OCI-LY3 (cell line): ENCODE results near the gene KIZ.
"Not testable (repeated sequence)": the region's sequence is repeated elsewhere in the genome, so short reads cannot be mapped to it uniquely, and the experiment has no call there.

Source experiments
- H2AFZ ChIP-seq: fragments of 200-600, 300-600 bp; shearing (Covaris generic); 2 replicates; pipeline ENCODE4 v1.6.0; 2014; ENCODE audit warnings: antibody characterized with exemption, low read depth, low read length
- H3K27ac ChIP-seq: fragments of 200-600, 300-600 bp; sonication (generic); 2 replicates; pipeline ENCODE4 v1.5.1; 2014; ENCODE audit warnings: mild to moderate bottlenecking, low read length, moderate library complexity, mixed read lengths
- H3K27me3 ChIP-seq: fragments of 200-600, 300-600 bp; sonication (generic); 2 replicates; pipeline ENCODE4 v1.6.1; 2014; ENCODE audit warnings: low read depth, low read length, mixed read lengths
- H3K36me3 ChIP-seq: fragments of 200-600, 300-600 bp; sonication (generic); replicated peaks from 2 replicates; pipeline ENCODE3; 2014; ENCODE audit warnings: low read depth, low read length, mixed read lengths
- H3K4me1 ChIP-seq: fragments of 300-600, 200-600 bp; sonication (generic); 2 replicates; pipeline ENCODE4 v1.6.1; 2014; ENCODE audit warnings: low read length, mixed read lengths
- H3K4me2 ChIP-seq: fragments of 200-600, 300-600 bp; sonication (generic); 2 replicates; pipeline ENCODE4 v1.6.1; 2014; ENCODE audit warnings: low read length, mixed read lengths
- H3K4me3 ChIP-seq: fragments of 300-600, 200-600 bp; sonication (generic); 2 replicates; pipeline ENCODE4 v1.5.1; 2014; ENCODE audit warnings: antibody characterized with exemption, mild to moderate bottlenecking, low read length, moderate library complexity
- H3K79me2 ChIP-seq: fragments of 300-600, 200-600 bp; shearing (Covaris generic); 2 replicates; pipeline ENCODE4 v1.6.1; 2014; ENCODE audit warnings: mild to moderate bottlenecking, low read length, mixed read lengths
- H3K9ac ChIP-seq: fragments of 300-600, 200-600 bp; shearing (Covaris generic); 2 replicates; pipeline ENCODE4 v1.6.0; 2014; ENCODE audit warnings: mild to moderate bottlenecking, low read length, moderate library complexity
- H3K9me3 ChIP-seq: fragments of 200-600, 300-600 bp; shearing (Covaris generic); 2 replicates; pipeline ENCODE4 v1.6.1; 2014; ENCODE audit warnings: low read length, mixed read lengths; ENCODE audit not compliant: insufficient read depth
- H4K20me1 ChIP-seq: fragments of 200-600, 300-600 bp; sonication (generic); 2 replicates; pipeline ENCODE4 v1.6.1; 2016; ENCODE audit warnings: low read length, mixed read lengths; ENCODE audit not compliant: insufficient read depth
- EZH2phosphoT487 ChIP-seq: fragments of 200-600 bp; shearing (Covaris generic); IDR thresholded peaks from 2 replicates; pipeline ENCODE4 v1.6.1; 2018; ENCODE audit warnings: antibody characterized with exemption, mixed run types, low read depth
- TF ChIP-seq, protein P1 (sequence below): fragments of 200-600, 300-600 bp; sonication (generic); IDR thresholded peaks from 2 replicates; pipeline ENCODE4 v1.5.1; 2014; ENCODE audit warnings: antibody characterized with exemption, low read length, low read depth

The KIZ gene

DNA sequence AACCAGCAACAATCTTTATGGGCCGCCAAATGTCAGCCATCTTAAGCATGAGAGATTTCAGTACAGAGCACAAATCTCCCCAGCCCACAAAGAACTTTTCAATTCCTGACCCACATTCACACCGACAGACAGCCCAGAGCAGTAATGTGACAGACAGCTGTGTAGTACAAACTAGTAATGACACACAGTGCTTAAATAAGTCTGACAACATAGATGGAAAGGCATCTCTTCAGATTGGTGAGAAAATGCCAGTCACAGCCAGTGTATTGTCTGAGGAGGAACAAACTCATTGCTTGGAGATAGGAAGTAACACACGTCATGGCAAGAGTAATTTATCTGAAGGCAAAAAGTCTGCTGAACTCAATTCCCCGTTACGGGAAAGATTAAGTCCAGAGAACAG, 36.0 kb downstream of the KIZ start:
- H4K20me1 ChIP-seq: no peaks in the 10 kb centered on the region
- TF ChIP-seq, protein P1, sequence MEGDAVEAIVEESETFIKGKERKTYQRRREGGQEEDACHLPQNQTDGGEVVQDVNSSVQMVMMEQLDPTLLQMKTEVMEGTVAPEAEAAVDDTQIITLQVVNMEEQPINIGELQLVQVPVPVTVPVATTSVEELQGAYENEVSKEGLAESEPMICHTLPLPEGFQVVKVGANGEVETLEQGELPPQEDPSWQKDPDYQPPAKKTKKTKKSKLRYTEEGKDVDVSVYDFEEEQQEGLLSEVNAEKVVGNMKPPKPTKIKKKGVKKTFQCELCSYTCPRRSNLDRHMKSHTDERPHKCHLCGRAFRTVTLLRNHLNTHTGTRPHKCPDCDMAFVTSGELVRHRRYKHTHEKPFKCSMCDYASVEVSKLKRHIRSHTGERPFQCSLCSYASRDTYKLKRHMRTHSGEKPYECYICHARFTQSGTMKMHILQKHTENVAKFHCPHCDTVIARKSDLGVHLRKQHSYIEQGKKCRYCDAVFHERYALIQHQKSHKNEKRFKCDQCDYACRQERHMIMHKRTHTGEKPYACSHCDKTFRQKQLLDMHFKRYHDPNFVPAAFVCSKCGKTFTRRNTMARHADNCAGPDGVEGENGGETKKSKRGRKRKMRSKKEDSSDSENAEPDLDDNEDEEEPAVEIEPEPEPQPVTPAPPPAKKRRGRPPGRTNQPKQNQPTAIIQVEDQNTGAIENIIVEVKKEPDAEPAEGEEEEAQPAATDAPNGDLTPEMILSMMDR: no peak
- TF ChIP-seq EZH2phosphoT487: no peak
- H3K4me1 ChIP-seq: peaks cover 13% of the 10 kb centered on the region
- peaks cover 4% of the 10 kb centered on the region for H3K36me3 ChIP-seq
- H3K27me3 ChIP-seq: no peaks in the 10 kb centered on the region
- no peak overlapping the region for H3K27ac ChIP-seq
- no peak overlapping the region for H3K9ac ChIP-seq
- no peak overlapping the region for H2AFZ ChIP-seq
- no peaks in the 10 kb centered on the region for H3K9me3 ChIP-seq
- no peaks in the 10 kb centered on the region for H3K79me2 ChIP-seq
- no peak overlapping the region for H3K4me3 ChIP-seq
- H3K4me2 ChIP-seq: no peak overlapping the region

DNA sequence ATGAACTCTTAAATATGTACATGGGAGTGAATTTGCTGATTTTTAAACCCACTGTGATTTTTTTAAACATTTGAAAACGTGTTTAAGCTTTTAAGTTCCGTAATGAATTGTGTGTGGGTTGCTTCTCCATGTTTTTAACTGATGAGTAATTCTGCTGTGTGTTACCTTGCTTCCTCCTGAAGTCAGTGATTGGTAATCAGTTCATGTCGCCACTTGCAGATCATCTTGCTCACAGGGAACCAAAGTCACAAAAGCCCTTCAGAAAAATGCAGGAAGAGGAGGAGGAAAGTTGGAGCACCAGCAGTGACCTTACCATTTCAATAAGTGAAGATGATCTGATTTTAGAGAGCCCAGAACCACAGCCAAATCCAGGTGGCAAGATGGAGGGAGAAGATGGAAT, 36.7 kb downstream of the KIZ start:
- no peak overlapping the region for H3K9ac ChIP-seq
- H3K27me3 ChIP-seq: no peaks in the 10 kb centered on the region
- H3K4me3 ChIP-seq: no peak overlapping the region
- no peaks in the 10 kb centered on the region for H3K9me3 ChIP-seq
- H3K4me2 ChIP-seq: no peak overlapping the region
- H3K36me3 ChIP-seq: peaks cover 4% of the 10 kb centered on the region
- no peaks in the 10 kb centered on the region for H4K20me1 ChIP-seq
- H3K27ac ChIP-seq: no peak overlapping the region
- no peaks in the 10 kb centered on the region for H3K79me2 ChIP-seq
- peaks cover 13% of the 10 kb centered on the region for H3K4me1 ChIP-seq
- no peak overlapping the region for H2AFZ ChIP-seq
- TF ChIP-seq EZH2phosphoT487: no peak
- TF ChIP-seq, protein P1: no peak

DNA sequence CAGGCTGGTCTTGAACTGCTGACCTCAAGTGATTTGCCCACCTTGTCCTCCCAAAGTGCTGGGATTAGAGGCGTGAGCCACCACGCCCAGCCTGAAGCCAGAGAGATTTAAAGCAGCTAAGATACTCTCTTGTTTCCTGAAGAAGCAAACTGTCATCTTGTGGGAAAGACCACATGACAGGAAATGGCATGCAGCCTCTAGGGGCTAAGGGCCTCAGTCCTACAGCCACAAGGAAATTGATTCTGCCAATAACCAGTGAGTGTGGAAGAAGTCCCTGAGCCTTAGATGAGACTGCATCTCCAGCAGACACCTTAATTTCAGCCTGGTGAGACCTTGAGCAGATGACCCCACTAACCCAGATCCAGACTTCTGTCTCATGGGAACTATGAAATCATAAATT, 40.9 kb downstream of the KIZ start:
- Histone ChIP-seq H3K4me1 (no peaks in the 10 kb centered on the region), H3K4me2 (no peak overlapping the region), H3K27ac (no peak overlapping the region), H3K79me2 (no peaks in the 10 kb centered on the region), H2AFZ (no peak overlapping the region), H3K36me3 (peaks cover 3% of the 10 kb centered on the region), H4K20me1 (no peaks in the 10 kb centered on the region), H3K9me3 (no peaks in the 10 kb centered on the region), H3K27me3 (no peaks in the 10 kb centered on the region), H3K9ac (no peak overlapping the region), H3K4me3 (no peak overlapping the region)
- no peak for TF ChIP-seq EZH2phosphoT487
- TF ChIP-seq, protein P1: no peak

DNA sequence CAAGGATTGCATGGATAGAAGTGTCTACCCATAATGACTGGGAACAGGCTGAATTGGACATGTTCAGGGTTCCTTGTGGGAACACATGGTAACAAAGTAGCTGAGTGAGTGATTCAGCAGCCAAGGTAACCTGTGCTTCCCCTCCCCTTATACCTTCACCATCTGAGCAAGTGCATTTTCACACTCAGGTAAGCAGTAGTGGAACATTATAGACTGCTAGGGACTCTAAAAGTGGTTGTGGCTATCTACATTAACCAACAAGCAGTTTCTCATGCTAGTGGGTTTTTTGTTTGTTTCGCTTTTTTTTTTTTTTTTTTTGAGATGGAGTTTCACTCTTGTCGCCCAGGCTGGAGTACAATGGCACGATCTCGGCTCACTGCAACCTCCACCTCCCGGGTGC, 41.4 kb downstream of the KIZ start:
- Histone ChIP-seq H3K27me3 (no peaks in the 10 kb centered on the region), H3K9ac (no peak overlapping the region), H3K79me2 (no peaks in the 10 kb centered on the region), H3K27ac (no peak overlapping the region), H2AFZ (no peak overlapping the region), H3K4me1 (no peaks in the 10 kb centered on the region), H4K20me1 (no peaks in the 10 kb centered on the region), H3K4me2 (no peak overlapping the region), H3K9me3 (no peaks in the 10 kb centered on the region), H3K4me3 (no peak overlapping the region), H3K36me3 (no peaks in the 10 kb centered on the region)
- TF ChIP-seq EZH2phosphoT487: no peak
- TF ChIP-seq, protein P1: no peak

DNA sequence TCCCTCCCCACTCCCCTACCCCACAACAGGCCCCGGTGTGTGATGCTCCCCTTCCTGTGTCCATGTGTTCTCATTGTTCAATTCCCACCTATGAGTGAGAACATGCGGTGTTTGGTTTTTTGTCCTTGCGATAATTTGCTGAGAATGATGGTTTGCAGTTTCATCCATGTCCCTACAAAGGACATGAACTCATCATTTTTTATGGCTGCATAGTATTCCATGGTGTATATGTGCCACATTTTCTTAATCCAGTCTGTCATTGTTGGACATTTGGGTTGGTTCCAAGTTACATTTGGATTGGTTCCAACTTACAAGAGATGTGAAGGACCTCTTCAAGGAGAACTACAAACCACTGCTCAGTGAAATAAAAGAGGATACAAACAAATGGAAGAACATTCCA, 42.2 kb downstream of the KIZ start:
- H3K4me3 ChIP-seq, H3K27me3 ChIP-seq, H3K27ac ChIP-seq, H3K4me1 ChIP-seq, H3K79me2 ChIP-seq, H3K9me3 ChIP-seq, H3K9ac ChIP-seq, H3K36me3 ChIP-seq, H3K4me2 ChIP-seq, H2AFZ ChIP-seq, H4K20me1 ChIP-seq: not testable (repeated sequence)
